ENCODE data around the gene GMDS.

GMDS gene

DNA sequence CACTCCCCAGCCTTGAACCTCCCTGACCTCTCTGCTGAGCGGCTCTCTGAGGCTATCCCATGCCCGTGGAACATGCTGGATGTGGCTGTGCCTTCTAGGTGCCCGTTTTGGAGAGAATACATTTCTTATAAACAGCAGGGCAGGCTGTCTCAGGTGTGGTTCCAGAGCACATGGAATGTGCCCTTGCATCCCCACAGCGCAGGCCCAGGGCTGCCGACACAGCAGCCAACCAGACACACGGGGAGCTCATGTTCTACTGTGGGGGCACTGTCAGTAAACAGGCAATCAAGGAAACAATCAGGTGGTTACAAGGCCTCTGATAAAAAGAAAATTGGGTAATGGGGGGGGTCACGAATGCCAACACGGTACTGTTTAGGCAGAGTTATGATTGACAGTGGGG lies 604.9 kb downstream of the GMDS start:
- peak in 1 of 2 donors; percentile 57 for DNase-seq
- TF ChIP-seq, protein P1, sequence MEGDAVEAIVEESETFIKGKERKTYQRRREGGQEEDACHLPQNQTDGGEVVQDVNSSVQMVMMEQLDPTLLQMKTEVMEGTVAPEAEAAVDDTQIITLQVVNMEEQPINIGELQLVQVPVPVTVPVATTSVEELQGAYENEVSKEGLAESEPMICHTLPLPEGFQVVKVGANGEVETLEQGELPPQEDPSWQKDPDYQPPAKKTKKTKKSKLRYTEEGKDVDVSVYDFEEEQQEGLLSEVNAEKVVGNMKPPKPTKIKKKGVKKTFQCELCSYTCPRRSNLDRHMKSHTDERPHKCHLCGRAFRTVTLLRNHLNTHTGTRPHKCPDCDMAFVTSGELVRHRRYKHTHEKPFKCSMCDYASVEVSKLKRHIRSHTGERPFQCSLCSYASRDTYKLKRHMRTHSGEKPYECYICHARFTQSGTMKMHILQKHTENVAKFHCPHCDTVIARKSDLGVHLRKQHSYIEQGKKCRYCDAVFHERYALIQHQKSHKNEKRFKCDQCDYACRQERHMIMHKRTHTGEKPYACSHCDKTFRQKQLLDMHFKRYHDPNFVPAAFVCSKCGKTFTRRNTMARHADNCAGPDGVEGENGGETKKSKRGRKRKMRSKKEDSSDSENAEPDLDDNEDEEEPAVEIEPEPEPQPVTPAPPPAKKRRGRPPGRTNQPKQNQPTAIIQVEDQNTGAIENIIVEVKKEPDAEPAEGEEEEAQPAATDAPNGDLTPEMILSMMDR (IDR thresholded peaks at IDR 0.05): no peak
- no peak overlapping the region for H3K27ac ChIP-seq
- H3K9me3 ChIP-seq: no peaks in the 10 kb centered on the region
- no peaks in the 10 kb centered on the region for H3K27me3 ChIP-seq
- intact Hi-C loops (cut with DNase I; ENCODE audit: low total_unique reads): no loop called here
- H3K36me3 ChIP-seq: no peaks in the 10 kb centered on the region
- H3K4me3 ChIP-seq: no peak overlapping the region
- H3K4me1 ChIP-seq: peaks cover 0 to 26% (median 13%) of the 10 kb centered on the region in 4 donors

DNA sequence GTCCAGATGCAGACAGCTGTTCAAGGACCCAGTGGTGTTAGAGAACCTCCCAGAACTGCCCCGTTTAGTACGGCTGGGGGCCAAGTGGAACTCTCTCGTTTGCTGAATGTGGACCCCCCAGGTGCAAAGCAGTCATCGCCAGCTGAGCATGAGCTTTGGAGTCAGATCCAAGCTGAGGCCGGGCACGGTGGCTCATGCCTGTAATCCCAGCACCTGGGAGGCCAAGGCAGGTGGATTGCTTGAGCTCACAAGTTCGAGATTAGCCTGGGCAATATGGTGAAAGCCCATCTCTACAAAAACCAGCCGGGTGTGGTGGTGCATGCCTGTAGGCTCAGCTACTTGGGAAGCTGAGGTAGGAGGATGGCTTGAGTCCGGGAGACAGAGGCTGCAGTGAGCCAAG lies 606.0 kb downstream of the GMDS start:
- intact Hi-C loops (cut with DNase I; ENCODE audit: low total_unique reads): no loop called here
- TF ChIP-seq, protein P1 (IDR thresholded peaks at IDR 0.05): no peak
- H3K27ac ChIP-seq: no peak overlapping the region
- H3K9me3 ChIP-seq: no peaks in the 10 kb centered on the region
- H3K27me3 ChIP-seq: no peaks in the 10 kb centered on the region
- no peaks in the 10 kb centered on the region for H3K36me3 ChIP-seq
- H3K4me3 ChIP-seq: no peak overlapping the region
- peak in 1 of 2 donors; percentile 53 for DNase-seq
- peaks cover 0 to 27% (median 19%) of the 10 kb centered on the region in 4 donors for H3K4me1 ChIP-seq

DNA sequence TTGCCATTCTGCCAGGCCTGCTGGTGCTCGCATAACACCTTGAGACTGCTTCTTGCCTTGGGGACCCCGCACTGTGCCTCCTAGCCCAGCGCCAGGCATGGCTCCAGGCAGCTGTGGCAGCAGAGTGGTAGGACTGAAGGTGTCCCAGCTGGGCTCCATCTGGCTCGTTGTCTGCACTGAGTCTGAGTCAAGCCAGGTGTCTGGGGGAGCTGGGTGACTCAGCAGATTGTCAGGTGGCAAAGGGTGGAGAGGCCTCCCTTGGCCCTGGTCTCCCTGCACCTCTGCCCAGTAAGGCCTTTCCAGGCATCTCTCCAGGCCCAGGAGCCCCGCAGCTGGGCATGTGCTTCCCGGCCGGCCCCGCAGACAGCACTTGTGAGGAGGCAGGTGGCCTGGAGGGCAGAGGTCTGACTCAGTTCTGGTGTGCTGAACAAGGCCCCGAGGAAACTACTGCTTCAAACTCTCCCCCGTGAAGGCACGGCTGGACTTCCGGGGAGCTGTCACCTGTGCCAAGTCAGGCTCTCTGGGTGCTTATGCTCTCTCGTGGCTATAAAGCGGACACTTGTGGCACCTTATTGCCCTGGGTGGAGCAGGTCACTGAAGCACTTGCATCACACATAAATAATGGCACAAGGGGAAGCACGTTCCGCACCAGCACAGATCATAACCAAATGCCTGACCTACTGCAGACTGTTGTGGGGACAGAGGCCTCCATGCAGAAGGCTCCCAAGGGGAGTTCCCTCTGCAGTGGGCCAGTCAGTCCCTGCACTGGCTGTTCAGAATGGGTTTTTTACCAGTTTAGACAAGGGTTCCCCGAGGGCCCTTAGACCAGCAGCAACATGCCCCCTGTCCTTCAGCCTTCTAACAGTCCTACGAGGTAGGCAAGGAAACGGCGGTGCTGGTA lies 608.2 kb downstream of the GMDS start:
- Histone ChIP-seq H3K27ac (no peak overlapping the region), H3K36me3 (no peaks in the 10 kb centered on the region), H3K9me3 (no peaks in the 10 kb centered on the region), H3K27me3 (no peaks in the 10 kb centered on the region), H3K4me3 (no peak overlapping the region), H3K4me1 (peaks cover 0 to 30% (median 21%) of the 10 kb centered on the region in 4 donors)
- TF ChIP-seq, protein P1 (IDR thresholded peaks at IDR 0.05): no peak
- intact Hi-C loops (cut with DNase I; ENCODE audit: low total_unique reads): no loop called here
- DNase-seq: peak in 1 of 2 donors; percentile 61

DNA sequence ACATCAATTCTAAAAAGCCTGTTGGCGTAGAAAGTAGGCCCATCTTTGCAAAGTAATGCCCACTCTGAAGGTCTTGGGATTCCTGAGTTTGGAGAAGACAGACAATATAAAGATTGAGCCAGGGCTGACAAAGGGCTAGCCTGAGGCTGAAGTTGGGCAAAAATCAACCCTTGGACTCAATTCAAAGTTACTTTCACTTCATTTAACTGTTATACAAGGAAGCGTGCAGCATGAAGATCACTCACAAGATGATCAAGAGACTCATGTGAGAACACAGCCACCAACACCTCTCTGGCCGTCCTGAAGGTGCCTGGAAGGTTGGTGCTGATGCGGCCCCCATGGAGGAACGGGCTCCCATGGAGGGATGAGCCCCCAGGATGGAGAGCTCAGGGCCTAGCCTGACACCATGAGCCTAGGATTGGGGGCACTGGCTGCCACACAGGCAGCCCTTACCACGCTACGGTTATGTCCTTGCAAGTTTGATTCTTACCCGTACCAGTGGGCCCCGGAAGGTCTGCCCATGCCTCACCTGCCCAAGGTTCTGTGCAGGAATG lies 609.1 kb downstream of the GMDS start:
- peak overlapping the region in 1 of 2 donors; percentile 52 for H3K27ac ChIP-seq
- no peaks in the 10 kb centered on the region for H3K9me3 ChIP-seq
- intact Hi-C loops (cut with DNase I; ENCODE audit: low total_unique reads): no loop called here
- DNase-seq: peak in 1 of 2 donors; percentile 48
- no peak overlapping the region for H3K4me3 ChIP-seq
- TF ChIP-seq, protein P1 (IDR thresholded peaks at IDR 0.05): no peak
- H3K27me3 ChIP-seq: no peaks in the 10 kb centered on the region
- peaks cover 0 to 30% (median 21%) of the 10 kb centered on the region in 4 donors for H3K4me1 ChIP-seq
- H3K36me3 ChIP-seq: no peaks in the 10 kb centered on the region

DNA sequence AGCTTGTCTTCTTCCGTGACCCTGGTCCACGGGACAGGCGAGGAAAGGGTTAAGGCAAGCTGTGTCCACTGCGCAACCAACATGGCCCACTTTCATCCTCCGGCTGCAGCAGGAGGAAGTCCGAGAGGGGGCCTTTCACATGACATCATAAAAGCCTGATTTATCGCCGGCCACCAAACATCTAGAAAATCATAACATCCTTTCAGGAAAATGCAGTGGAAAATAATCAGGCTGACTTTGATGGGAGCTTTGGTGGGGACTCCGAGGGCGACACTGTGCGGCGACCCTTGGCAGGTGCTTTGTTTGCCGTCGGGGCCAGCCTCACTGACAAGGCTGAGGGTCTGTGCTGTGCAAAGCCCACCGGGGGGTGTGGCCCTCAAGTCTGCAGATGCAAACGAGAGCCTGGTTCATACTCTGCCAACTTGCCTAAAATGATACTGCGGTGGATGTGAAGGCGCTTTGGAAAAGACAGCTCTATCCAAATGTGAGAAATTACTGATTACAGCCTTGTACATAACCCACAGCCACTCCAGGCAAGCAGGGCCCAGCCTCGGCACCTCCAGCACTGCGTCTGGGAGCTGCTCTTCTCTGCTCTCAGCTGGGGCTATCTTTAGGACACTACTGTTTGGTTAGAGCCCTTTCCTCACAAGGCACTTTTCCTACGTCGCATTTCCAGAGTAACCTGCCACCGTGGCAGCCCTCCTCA lies 609.9 kb downstream of the GMDS start:
- intact Hi-C loops (cut with DNase I; ENCODE audit: low total_unique reads): no loop called here
- TF ChIP-seq, protein P1 (IDR thresholded peaks at IDR 0.05): no peak
- Histone ChIP-seq H3K36me3 (no peaks in the 10 kb centered on the region), H3K9me3 (no peaks in the 10 kb centered on the region), H3K4me1 (peaks cover 0 to 31% (median 21%) of the 10 kb centered on the region in 4 donors), H3K4me3 (peak overlapping the region in 1 of 2 donors; percentile 15), H3K27me3 (no peaks in the 10 kb centered on the region), H3K27ac (peak overlapping the region; percentile 52)
- DNase-seq: peak; percentile 20 to 61

All from tibial artery (tissue), 4 donors.